ENCODE data around the gene ETAA1. TPM values are rescaled to one million over a fixed set of nuclear protein-coding genes. Genes with fewer than 3 reads are reported as not detected.

The ETAA1 gene
- total RNA-seq, 1 experiment from 2014 or later: 18.8 TPM

GRCh38 chr2:67414867-67415266, 17.7 kb downstream of the ETAA1 start:
- no peak for TF ChIP-seq CTCF (conservative IDR thresholded peaks at IDR 0.05)
- no peaks in the 10 kb centered on the region for H3K4me1 ChIP-seq (ENCODE audit: insufficient read depth, low read length)
- H2BK20ac ChIP-seq (ENCODE audit: low read depth, low read length, poor library complexity, severe bottlenecking): no peak overlapping the region
- Mint-ChIP-seq H3K4me1 (no peaks in the 10 kb centered on the region), H3K9me3 (no peaks in the 10 kb centered on the region), H3K4me3 (no peak overlapping the region), H3K27ac (no peak overlapping the region), H3K27me3 (ENCODE audit: low read depth) (no peaks in the 10 kb centered on the region), H3K36me3 (ENCODE audit: insufficient read depth in 1 of 3, low read depth in 3 of 3) (peaks cover 0 to 10% (median 7%) of the 10 kb centered on the region in 3 experiments; a peak in 5 of 7 replicates)
- H2BK12ac ChIP-seq (ENCODE audit: insufficient read length, low read depth, low read length): no peak overlapping the region
- DNase-seq: no peak
- H2BK5ac ChIP-seq (ENCODE audit: insufficient read length, low read length): no peak overlapping the region
- no peak overlapping the region for H2BK15ac ChIP-seq (ENCODE audit: low read depth, low read length)
- H3K23me2 ChIP-seq (ENCODE audit: insufficient read length, low read depth, low read length, poor library complexity, severe bottlenecking): no peaks in the 10 kb centered on the region
- no peak overlapping the region for H3K23ac ChIP-seq (ENCODE audit: insufficient read length, low read depth, low read length)
- H3T11ph ChIP-seq (ENCODE audit: low read length): no peak overlapping the region
- H3K79me1 ChIP-seq (ENCODE audit: insufficient read depth, low read depth, low read length, poor library complexity, severe bottlenecking): no peaks in the 10 kb centered on the region
- no peak overlapping the region for H4K91ac ChIP-seq (ENCODE audit: insufficient read length, low read depth, low read length)
- H4K8ac ChIP-seq (replicated peaks; ENCODE audit: insufficient read length, low read depth, low read length): no peak overlapping the region
- no peaks in the 10 kb centered on the region for H3K79me2 ChIP-seq (ENCODE audit: insufficient read depth, low read length)
- WGBS (ENCODE audit: extremely low coverage, insufficient read length, low lambda C conversion rate): no CpG with 5 or more reads among the region's 2 CpGs
- no peak overlapping the region for H3K4ac ChIP-seq (ENCODE audit: low read depth, low read length)
- H3K18ac ChIP-seq (ENCODE audit: insufficient read length, low read depth, low read length): no peak overlapping the region
- H2BK120ac ChIP-seq (ENCODE audit: low read depth, low read length, poor library complexity, severe bottlenecking): no peak overlapping the region
- H3K14ac ChIP-seq (ENCODE audit: insufficient read depth, low read length): no peak overlapping the region
- H2AK5ac ChIP-seq (ENCODE audit: insufficient read length, low read length): no peak overlapping the region
- no peak overlapping the region for H4K5ac ChIP-seq (ENCODE audit: insufficient read length, low read depth, low read length)
- H3K9ac ChIP-seq (ENCODE audit: extremely low read depth, insufficient read length, low read length): no peak overlapping the region
- H4K20me1 ChIP-seq (ENCODE audit: control insufficient read depth, insufficient read depth, insufficient read length): no peaks in the 10 kb centered on the region
- H3K27ac ChIP-seq (ENCODE audit: insufficient read length, low read depth, low read length): no peak overlapping the region
- H3K27me3 ChIP-seq (ENCODE audit: insufficient read depth, low read length): no peaks in the 10 kb centered on the region
- no peak overlapping the region for H3K56ac ChIP-seq (ENCODE audit: insufficient read length, low read depth, low read length)
- H2AFZ ChIP-seq (ENCODE audit: low read length): no peak overlapping the region
- no peaks in the 10 kb centered on the region for H3K9me3 ChIP-seq (ENCODE audit: control insufficient read depth, low read depth, low read length)
- H3K4me2 ChIP-seq (ENCODE audit: insufficient read depth, insufficient read length, low read length): no peak overlapping the region
